Cardiac septum (tissue), 1 donor: ENCODE results near the gene BMP8B. TPM values are rescaled to one million over a fixed set of nuclear protein-coding genes. Genes with fewer than 3 reads are reported as not detected.
A peak's percentile ranks its signal among the peaks of the same experiment; 100 is the strongest.

Experiments used
- DNase-seq: peaks from one replicate; pipeline ENCODE4 v3.0.0-alpha.2; 2020; ENCODE audit warnings: low spot score
- intact Hi-C: fragments of 100-400 bp; cut with DNase I; formaldehyde crosslinking; loops from one replicate; pipeline ENCODE4 v1.14.0; 2022
- total RNA-seq: library from RNA; stranded (reverse); fragmentation: NEBNext Ultra II Directional; extraction: Animal tissue kit (Norgen Biotek cat#: 25700); gene quantifications from one replicate; pipeline ENCODE4 v1.2.1, GENCODE V29; 2021
- donor health status: DM: no; HTN: no; CAD: no.

Gene BMP8B
- total RNA-seq, 1 donor from 2014 or later = 0.62 TPM

DNA sequence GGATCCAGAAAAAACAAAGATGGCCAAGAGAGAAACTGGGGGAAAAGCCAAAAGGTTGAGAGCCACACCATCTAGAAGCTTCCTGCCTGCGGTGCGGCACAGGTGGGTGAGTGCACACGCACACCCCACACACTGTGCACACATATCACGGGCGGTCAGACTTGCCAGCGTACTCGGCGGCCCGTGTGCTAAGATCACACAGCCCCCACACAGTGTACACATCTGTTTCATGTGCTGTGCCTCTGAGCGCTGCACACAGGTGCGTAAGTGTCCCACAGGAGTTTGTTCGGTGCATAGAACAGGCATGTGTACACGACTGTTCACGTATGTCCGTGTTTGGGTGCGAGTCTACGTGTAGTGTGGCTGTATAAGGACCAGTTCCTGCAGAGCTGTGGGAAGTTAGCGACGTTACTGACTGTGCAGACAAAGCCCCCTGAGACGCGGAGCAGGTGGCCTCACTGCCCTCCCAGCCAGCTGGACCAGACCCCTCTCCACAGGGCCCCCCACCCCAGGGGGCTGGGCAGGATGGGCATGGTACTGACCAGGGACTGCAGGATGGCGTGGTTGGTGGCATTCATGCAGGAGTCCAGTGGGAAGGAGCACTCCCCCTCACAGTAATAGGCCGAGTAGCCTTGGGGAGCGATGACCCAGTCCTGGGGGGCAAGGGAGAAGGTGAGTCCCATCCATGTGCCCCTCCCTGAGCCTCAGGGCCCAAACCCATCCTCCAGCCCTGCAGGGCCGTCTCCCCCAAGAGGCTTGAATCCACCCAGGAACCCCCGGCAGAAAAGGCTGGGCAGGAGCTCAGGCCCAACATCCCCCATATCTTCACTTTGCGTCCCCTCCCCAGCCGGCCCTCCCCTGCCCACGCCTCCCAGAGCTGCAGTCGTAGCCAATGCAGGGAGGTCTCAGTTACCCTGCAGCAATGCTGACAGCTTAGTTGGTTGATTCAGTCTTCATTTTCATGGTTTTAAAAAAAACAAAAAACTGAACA, 25.8 kb downstream of the BMP8B start:
- no peak for DNase-seq
- intact Hi-C loops = no loop called here

DNA sequence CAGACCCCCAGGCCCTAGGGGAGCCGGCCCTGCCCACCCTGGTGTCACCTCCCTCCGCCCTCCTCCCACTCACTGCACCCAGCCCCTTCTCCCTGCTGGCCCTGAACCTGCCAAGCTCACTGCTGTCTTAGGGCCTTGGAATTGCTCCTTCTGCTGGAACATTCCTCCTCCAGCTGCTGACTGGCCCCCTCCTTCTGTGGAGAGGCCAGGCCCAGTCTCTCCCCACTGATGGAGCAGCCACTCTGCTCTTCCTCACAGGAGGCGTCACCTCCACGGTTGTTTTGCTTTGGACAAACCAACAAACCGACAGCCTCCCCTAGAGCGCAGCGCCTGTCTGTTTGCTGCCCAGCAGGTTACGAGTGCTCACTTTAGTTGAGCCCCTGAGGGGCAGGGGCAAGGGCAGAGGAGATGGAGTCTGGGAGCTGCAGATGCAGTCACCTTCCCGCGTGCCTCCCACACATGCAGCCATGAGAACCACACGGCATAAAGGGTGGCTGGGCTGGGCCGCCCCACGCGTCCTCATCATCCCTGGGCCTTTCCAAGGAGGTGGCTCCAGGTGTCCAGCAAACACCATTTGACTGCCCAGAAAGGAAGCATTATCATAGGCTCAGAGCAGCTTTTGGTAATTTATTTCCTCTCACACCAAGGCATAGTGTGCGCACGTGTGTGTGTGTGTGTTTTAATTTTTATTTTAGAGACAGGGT, 27.0 kb downstream of the BMP8B start:
- intact Hi-C loops = no loop called here
- no peak for DNase-seq

DNA sequence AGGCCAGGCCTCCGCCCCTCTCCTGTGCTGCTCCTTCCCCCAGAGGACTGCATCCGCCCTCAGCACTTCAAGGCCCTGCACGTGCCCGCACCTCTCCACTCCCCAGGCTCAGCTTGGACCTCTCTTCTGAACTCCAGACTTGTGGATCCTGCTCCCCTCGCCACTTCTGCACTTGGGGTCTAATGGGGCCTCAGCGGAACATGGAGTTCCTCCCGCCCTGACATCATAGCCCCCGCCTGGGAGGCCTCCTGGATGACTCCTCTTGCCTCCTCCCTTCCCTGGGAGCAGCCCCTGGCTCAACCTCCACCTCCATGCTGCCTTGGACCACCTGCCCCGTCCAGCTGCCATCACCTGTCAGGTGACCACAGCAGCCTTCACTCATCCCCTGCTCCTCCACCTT, 27.6 kb downstream of the BMP8B start:
- DNase-seq = no peak
- intact Hi-C loops = no loop called here

DNA sequence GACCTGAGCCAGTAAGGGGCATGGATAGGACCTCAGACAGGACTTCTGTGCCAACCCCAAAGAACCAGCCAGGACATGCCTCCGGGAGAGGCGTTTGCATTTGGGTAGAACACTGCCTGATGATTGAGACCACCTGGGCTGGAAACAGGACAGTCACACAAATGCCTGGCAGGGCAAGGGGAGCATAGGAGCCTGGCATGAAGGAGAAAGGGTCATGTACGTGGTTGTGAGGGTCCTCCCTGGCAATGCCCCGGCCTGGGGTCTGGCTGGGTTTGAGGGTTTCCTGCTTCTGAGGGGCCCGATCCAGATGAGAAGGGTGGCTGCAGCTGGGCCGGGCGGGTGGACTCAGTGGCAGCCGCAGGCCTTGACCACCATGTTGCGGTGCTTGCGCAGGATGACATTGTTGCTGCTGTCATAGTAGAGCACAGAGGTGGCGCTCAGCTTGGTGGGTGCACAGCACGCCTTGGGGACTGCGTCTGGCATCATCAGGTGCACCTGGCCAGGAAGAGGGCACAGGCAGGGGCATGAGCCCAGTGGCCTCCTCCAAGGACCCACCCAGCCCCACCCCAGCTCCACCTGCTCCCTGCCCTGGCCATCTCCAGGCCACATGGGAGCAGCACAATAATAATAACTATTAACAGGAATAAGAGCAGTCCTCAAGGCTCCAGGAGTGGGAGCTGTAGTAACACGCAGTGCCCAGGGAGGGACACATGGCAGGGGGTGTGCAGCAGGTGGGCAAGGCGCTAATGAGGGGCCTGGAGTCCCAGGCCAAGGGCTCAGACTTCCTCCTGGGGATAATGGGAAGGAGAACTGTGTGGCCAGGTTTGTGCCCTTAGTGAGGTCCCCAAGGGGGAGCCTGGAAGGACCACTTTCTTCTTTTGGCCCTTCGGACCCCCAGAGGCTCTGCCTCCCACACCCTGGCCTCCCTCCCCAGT, 28.3 kb downstream of the BMP8B start:
- DNase-seq = no peak
- intact Hi-C loops = no loop called here

DNA sequence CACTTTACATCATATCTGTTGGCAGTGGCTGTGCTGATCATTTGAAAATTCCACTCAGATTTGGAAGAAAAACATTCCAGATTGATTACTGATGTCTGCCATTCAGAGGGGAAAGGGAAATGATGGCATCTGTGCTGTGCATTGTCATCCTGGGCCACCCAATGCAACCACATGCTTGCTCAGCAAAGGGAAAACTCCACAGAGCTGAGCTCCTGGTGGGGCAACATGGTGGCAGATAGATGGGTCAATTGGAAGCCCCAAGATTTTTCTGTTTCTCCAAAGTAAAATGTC, 29.3 kb downstream of the BMP8B start:
- no peak for DNase-seq
- intact Hi-C loops = no loop called here

DNA sequence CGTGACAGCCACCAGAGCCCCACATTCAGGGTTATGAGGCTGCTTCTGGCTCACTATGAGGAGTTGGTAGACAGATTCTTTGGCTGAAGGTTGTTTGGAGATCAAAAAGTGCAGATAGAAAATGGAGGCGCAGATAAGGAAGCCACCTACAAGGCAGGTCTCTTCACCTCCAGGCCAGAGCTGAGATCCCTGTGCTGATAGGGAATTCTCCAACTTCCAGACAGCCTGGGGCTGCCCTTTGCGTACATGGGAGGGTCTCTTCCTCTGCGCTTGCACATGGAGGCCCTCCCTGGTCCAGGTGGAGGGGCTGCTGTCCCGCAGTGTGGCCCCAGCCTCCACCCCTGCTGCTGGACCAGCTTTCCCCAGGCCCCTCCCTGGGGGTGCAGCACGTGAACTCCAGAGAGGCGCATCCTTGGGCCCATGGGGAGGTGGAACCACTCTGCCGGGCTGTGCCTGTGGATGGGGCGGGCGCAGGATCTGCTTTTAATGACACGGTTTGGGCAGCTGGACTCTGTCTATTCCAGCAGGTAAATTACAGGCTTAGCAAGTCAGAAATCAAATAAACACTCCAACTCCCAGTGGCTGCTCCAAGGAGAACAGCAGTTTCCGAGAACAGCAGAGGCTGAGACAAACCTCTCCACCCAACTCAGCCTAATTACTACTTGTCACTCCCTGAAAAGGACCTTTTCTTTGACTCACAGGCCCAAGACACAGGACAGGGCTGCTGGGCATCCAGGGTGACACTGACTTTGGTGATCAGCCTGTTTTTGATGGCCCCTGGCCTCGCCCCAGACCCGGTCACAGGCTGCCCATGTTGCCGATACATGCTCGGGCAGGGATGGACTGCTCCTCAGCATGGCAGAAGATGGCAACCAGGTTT, 29.9 kb downstream of the BMP8B start:
- intact Hi-C loops = no loop called here
- no peak for DNase-seq

DNA sequence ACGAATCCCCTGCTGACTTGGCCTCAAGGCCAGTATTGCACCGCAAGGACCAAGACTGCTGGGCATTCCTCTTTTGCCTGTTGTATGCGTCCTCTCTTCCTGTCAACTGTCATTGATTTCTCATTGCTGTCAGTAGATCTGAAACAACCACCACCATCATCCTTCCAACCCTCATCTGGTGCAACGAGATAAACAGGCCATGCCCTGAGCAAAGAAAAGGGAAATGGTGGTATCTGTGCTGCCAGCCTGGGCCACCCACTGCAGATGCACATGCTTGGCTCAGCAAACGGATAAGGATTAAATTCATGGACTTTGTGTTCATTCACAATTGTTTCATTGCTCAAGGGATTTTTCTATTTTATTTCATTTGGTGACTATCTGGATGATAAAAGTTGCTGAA, 31.2 kb downstream of the BMP8B start:
- DNase-seq = no peak
- intact Hi-C loops = no loop called here

DNA sequence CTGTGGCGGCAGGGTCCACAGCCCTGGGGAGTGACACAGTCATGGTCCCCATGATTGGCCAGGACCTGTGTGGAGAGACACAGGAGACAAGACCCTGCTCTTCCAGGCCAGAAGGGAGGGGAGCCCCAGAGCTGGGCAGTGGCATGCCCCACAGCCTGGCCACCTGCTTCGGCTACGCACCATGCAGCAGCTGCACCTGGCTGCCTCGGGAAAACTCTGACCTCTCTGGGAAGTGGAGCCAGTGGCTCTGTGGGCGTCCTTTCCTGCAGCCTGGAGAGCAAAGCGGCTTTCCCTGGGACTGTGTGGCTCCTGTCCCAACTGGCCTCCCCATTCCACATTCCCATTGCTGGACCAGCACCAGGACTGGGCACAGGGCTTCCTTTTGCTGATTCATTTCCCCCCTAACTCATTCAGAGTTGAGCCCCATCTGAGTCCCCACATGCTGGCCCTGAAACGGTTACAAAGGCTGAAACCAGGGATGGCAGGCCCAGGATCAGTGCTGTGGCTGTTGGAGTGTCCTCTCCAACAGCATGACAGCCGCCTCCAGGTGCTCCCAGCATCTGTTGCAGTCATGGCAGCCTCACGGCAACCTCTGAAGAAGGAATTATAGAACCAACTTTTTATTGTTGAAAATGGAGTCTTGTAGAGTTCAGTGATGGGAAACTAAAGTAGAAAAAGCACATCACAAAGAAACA, 32.6 kb downstream of the BMP8B start:
- intact Hi-C loops = no loop called here
- no peak for DNase-seq

DNA sequence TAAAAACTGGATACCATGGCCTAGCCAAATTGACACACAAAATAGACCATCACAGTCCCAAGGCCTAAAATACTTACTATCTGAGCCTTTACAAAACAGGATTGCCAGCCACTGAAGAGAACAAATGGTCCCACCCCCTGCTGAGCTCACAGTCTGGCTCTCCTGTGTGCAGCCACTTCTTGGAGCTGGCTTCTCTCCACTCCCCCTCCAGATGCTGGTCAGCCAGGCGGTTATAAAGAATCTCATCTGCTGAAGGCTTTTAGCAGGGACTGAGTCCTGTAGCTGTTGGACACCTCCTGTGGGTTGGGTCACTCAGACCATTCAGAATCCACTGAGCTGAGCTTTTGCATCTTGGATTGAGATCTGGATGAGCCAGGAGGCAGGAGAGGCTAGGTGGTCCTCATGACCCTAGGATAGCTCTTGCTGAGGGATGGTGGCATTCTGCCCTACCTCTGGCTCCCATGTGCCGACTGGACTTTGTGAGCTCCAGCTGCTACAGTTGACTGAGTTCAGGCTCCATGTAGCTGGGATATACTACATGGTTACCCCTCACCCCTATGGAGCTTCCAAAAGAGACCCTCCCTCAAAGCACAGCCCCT, 33.7 kb downstream of the BMP8B start:
- intact Hi-C loops = no loop called here
- no peak for DNase-seq

DNA sequence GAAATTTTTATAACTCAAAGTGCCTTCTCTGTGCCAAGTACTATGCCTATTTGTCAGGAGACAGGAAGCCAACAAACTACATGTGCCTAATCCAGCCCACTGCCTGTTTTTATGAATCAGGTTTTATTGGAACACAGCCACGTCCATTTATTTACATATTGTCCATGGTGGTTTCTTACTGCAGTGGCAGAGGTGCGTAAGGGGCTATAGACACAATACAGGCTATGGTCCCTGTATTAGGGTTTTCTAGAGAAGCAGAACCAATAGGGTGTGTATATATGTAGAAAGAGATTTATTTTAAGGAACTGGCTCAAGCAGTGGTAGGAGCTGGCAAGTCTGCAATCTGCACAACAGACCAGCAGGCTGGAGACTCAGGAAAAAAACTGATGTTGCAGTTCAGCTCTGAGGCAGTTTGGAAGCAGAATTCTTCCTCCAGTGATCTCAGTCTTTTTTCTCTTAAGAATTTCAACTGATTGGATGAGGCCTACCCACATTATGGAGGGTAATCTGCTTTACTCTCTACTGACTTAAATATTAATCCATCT, 34.6 kb downstream of the BMP8B start:
- intact Hi-C loops = no loop called here
- no peak for DNase-seq

DNA sequence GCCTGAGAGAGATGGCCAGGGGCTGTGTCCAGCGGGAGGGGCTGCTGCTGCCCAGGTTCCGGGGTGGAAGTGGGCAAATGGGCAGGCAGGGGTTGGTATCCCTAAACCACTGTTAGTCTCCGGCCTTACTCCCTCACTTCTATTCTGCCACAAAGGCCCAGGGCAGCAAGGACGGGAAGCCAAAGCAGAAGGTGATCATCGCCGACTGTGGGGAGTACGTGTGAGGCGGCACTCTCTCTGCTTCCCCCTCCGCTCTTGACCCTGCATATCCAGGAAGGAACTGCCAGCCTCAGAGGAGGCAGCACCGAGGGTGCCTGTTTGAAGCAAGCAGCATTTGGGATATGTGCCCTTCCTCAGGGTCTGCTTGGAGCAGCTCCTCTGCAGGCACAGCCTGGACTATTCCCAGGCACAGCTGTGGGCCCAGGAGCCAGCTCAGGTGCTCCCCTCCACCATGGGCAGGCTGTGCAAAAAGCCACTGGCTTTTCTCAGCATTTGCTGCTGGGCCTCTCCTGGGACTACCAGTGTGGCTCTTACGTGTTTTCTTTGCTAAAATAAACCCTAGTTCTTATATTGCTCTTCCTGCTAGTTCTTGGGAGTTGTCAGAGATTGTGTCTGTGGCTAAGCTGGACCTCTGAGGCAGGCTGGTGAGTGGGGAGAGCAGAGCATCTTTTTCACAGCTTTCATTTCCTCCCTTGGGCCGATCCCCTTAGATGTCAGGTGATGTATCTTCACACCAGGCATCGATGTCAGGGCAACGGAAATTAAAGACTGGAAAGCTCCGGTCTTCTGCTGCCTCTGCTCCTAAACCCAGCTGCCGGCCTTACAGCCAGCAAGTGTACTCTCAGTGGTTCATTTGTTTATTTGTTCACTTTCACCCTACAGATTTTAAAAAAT, 35.3 kb downstream of the BMP8B start:
- no peak for DNase-seq
- intact Hi-C loops = no loop called here

DNA sequence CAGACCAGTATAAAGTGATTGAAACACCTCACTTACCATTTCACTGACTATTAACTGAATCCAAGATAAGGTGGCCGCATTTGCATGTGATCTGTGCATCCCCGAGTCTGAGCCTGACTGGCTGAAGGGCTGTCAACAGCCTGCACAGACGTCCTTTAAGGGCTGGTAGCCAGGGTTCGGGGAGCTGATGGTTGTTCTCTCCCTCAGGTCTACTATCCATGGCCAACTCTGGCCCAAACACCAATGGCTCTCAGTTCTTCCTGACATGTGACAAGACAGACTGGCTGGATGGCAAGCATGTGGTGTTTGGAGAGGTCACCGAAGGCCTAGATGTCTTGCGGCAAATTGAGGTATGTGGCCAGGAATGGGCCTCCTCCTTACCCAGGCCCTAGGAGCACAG, 36.0 kb downstream of the BMP8B start:
- intact Hi-C loops = no loop called here
- no peak for DNase-seq

DNA sequence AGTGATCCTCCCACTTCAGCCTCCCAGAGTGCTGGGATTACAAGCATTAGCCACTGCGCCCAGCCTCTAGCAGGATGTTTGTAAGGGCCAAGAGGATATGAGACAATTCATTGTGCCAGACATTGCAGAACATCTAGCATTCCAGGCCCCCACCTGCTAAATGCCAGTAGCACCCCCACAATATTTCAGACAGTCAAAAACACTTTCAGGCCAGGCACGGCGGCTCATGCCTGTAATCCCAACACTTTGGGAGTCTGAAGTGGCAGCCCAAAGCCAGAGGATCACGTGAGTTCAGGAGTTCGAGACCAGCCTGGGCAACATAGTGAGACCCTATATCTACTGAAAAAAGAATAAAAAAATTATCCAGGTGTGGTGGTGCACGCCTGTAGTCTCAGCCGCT, 37.1 kb downstream of the BMP8B start:
- no peak for DNase-seq
- intact Hi-C loops = no loop called here

DNA sequence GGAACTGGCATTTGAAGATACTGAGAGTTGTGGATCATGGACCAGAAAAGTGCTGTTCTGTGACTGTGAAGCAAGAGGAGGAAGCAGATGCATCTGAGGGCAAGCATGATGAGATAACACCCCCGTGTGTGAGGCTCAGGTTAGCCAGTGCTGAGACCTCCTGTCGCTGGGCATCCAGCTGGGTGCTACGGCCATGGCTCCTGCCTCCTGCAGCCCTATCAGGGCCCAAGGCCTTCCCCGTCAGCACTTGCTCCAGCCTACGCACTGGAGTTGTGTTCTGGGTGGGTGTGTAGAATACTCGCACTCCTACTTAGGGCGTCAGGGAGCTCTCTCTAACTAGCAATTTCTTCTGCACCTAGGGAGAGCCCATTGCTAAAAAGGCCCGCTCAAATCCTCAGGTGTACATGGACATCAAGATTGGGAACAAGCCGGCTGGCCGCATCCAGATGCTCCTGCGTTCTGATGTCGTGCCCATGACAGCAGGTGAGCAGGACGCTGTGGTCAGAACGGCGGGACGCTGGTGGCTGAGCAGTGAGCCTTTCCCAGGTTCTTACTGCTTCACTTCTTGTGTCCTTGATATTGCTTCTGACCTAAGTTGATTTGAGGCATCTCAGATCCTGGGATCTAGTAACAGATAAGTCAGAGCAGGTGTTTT, 43.5 kb downstream of the BMP8B start:
- no peak for DNase-seq
- intact Hi-C loops = no loop called here

DNA sequence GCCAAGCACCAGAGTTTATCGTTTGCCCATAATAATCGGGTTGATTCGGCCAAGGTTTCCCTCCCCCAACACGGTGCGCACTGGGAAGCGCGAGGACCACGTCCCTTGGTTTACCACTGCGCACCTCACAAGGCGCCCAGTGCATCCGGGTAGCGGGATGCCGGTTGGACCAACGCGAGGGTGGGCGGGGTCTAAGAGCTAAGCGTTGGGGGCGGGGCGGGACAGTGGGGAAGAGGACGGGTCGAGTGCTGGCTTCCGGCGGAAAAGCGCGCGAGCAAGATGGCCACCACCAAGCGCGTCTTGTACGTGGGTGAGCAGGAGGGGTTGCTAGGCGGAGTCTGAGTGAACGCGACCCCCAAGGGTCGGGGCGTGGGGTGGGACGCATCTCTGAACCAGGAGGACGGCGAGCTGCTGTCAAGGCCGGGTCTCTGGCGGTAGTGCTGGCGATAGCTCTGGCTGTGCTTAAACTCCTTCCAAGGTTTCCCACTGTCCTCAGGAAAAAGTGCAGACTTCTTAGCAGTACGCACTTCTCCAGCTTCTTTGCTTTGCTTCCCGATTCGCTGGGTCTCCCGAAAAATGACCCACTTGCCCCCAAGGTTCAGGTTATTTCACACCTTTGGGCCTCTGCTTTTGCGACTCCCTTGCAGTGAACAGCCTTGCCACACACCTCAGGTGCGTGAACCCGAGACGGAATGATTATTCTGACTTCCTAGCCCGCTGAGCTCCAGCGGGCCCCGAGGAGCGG, 49.9 kb downstream of the BMP8B start, which contains the start of gene PPIE:
Gene PPIE, plus strand, starts transcription at position 261 of the 745 bp plus-strand sequence. Its CDS starts 19 bp downstream, at position 280.
- intact Hi-C loops = no loop called here
- DNase-seq = peak; percentile 96
